GM12873 (cell line): ENCODE measurements around the gene EIF3A.

Experiments used
- CTCF ChIP-seq: IDR thresholded peaks from 2 replicates; pipeline ENCODE4 v1.5.1; 2012; ENCODE audit warnings: low read depth, mild to moderate bottlenecking, moderate library complexity, low read length, control low read depth; ENCODE audit not compliant: insufficient read depth; ENCODE audit errors: missing control alignments

EIF3A gene

GRCh38 chr10:119080521-119081259 is at the start of gene EIF3A:
EIF3A (minus strand) TSS chr10:119080817; CDS start chr10:119080676, 141 bp downstream.
- no peak for TF ChIP-seq CTCF

- TF ChIP-seq CTCF = no peak
These were observed 49.1 kb upstream of the EIF3A start for GRCh38 chr10:119129721-119130120.

- TF ChIP-seq CTCF = no peak
These were observed 45.3 kb upstream of the EIF3A start for GRCh38 chr10:119125942-119126341.

- no peak for TF ChIP-seq CTCF
These were observed 40.3 kb upstream of the EIF3A start for GRCh38 chr10:119120875-119121274.

- TF ChIP-seq CTCF = no peak
These were observed 39.8 kb upstream of the EIF3A start for GRCh38 chr10:119120413-119120867.

GRCh38 chr10:119119400-119119799 is 38.8 kb upstream of the EIF3A start:
- TF ChIP-seq CTCF = no peak

GRCh38 chr10:119118231-119118630 is 37.6 kb upstream of the EIF3A start:
- no peak for TF ChIP-seq CTCF
